ENCODE measurements around the gene QRICH2. TPM values are rescaled to one million over a fixed set of nuclear protein-coding genes. Genes with fewer than 3 reads are reported as not detected.

The QRICH2 gene
- total and polyA plus RNA-seq, 2 donors from 2014 or later = 2.0 to 2.5 TPM

- no peaks in the 10 kb centered on the region for H3K9me3 ChIP-seq (ENCODE audit: control insufficient read depth in 2 of 3, insufficient read depth in 1 of 3, low read length in 3 of 3)
- no peak overlapping the region for H3K9ac ChIP-seq (ENCODE audit: low read length in 3 of 3)
- no peak for DNase-seq
- H3K36me3 ChIP-seq (ENCODE audit: control insufficient read depth in 2 of 3, insufficient read depth in 3 of 3, low read length in 3 of 3) = peaks cover 0 to 6% (median 0%) of the 10 kb centered on the region in 3 donors
- H3K4me3 ChIP-seq (ENCODE audit: low read length in 3 of 3) = no peak overlapping the region
- TF ChIP-seq CTCF (IDR thresholded peaks at IDR 0.05; ENCODE audit: borderline replicate concordance, extremely low read depth, insufficient read depth) = no peak
- H3K4me1 ChIP-seq (ENCODE audit: control insufficient read depth in 2 of 3, insufficient read depth in 2 of 3, low read depth in 1 of 3, low read length in 3 of 3) = peaks cover 0 to 3% (median 0%) of the 10 kb centered on the region in 3 donors
- intact Hi-C loops (cut with DNase I) = no loop called here
- no peak for FAIRE-seq
- no peak overlapping the region for H3K27ac ChIP-seq (ENCODE audit: low read depth in 2 of 2, low read length in 2 of 2)
- H3K27me3 ChIP-seq (ENCODE audit: control insufficient read depth, insufficient read depth, low read length) = no peaks in the 10 kb centered on the region
These were observed 10.5 kb upstream of the QRICH2 start for GRCh38 chr17:76318586-76318985.

DNA sequence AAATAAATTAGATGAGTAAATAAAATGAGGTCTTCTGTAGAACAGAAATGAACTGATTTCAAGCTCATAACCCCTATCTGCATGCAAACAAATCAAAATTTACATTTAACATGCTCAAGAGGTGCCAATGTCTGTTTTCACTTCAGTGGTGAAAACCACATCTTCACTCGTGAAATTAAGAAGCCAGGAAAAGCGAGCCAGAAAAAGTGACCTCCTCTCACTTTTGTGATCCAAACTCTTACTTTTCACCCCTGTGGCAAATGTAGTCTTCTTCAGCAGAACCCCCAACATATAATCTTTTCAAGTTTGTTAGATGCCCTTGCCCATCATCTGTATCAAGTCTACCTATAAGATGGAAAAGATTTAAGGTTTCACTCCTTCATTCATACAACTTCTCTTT lies 9.5 kb upstream of the QRICH2 start:
- Histone ChIP-seq H3K27ac (ENCODE audit: low read depth in 2 of 2, low read length in 2 of 2) (no peak overlapping the region), H3K4me1 (ENCODE audit: control insufficient read depth in 2 of 3, insufficient read depth in 2 of 3, low read depth in 1 of 3, low read length in 3 of 3) (peaks cover 0 to 3% (median 0%) of the 10 kb centered on the region in 3 donors), H3K36me3 (ENCODE audit: control insufficient read depth in 2 of 3, insufficient read depth in 3 of 3, low read length in 3 of 3) (peaks cover 0 to 14% (median 3%) of the 10 kb centered on the region in 3 donors), H3K4me3 (ENCODE audit: low read length in 3 of 3) (no peak overlapping the region), H3K27me3 (ENCODE audit: control insufficient read depth, insufficient read depth, low read length) (no peaks in the 10 kb centered on the region), H3K9ac (ENCODE audit: low read length in 3 of 3) (no peak overlapping the region), H3K9me3 (ENCODE audit: control insufficient read depth in 2 of 3, insufficient read depth in 1 of 3, low read length in 3 of 3) (no peaks in the 10 kb centered on the region)
- FAIRE-seq (no peak), DNase-seq (no peak)
- TF ChIP-seq CTCF (IDR thresholded peaks at IDR 0.05; ENCODE audit: borderline replicate concordance, extremely low read depth, insufficient read depth) = no peak
- intact Hi-C loops (cut with DNase I) = no loop called here

DNA sequence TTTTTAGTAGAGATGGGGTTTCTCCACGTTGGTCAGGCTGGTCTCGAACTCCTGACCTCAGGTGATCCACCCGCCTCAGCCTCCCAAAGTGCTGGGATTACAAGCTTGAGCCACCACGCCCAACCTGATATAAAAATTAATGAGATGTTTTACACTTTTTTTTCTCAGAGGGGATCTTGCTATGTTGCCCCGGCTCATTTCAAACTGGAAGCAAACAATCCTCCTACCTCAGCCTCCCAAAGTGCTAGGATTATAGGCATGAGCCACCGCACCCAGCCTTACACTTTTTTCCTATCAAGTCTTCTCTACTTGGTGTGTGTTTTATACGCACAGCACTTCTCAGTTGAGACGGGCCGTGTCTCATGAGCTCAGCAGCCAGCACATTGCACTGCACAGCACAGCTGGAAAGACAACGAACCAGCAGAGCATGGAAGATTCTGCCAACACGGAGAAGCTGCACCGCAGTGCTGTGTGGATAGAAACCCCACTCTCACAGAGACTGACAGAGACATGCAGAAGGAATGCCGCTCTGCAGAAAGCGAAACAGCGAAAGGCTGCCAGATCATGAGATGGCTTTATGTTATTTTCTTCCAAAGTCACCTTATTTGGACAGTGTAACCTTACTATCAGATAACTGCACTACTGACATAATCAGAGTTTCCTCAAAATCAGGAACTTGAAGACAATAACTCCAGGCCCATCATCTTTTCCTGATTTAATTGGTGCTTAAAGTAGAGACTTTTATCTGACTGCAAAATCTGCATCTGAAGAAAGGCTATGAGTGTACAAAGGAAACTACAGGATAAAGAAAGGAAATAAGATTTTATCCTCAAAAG lies 6.5 kb upstream of the QRICH2 start:
- H3K36me3 ChIP-seq (ENCODE audit: control insufficient read depth in 2 of 3, insufficient read depth in 3 of 3, low read length in 3 of 3) = peaks cover 3 to 19% (median 8%) of the 10 kb centered on the region in 3 donors
- H3K4me3 ChIP-seq (ENCODE audit: low read length in 3 of 3) = peak overlapping the region in 1 of 3 donors; percentile 18
- H3K27me3 ChIP-seq (ENCODE audit: control insufficient read depth, insufficient read depth, low read length) = no peaks in the 10 kb centered on the region
- peaks cover 0 to 3% (median 0%) of the 10 kb centered on the region in 3 donors for H3K4me1 ChIP-seq (ENCODE audit: control insufficient read depth in 2 of 3, insufficient read depth in 2 of 3, low read depth in 1 of 3, low read length in 3 of 3)
- no peak for TF ChIP-seq CTCF (IDR thresholded peaks at IDR 0.05; ENCODE audit: borderline replicate concordance, extremely low read depth, insufficient read depth)
- H3K9me3 ChIP-seq (ENCODE audit: control insufficient read depth in 2 of 3, insufficient read depth in 1 of 3, low read length in 3 of 3) = no peaks in the 10 kb centered on the region
- intact Hi-C loops (cut with DNase I) = no loop called here
- DNase-seq = peak in 1 of 5 donors; percentile 17
- no peak overlapping the region for H3K27ac ChIP-seq (ENCODE audit: low read depth in 2 of 2, low read length in 2 of 2)
- H3K9ac ChIP-seq (ENCODE audit: low read length in 3 of 3) = no peak overlapping the region
- FAIRE-seq = no peak
